GM12878 (cell line): Measurements from ENCODE around the gene BGLAP. TPM values are rescaled to one million over a fixed set of nuclear protein-coding genes. Genes with fewer than 3 reads are reported as not detected.

Experiments
- ATAC-seq: fragments of 200-7000 bp; cut with Tn5 transposase; 3 replicates; pipeline ENCODE4 v1.9.1; 2020; ENCODE audit warnings: mild to moderate bottlenecking, moderate library complexity
- BruUV-seq: library from RNA; stranded (reverse); fragments of 400-500 nt; replicated peaks from 2 replicates; lab custom pipeline; 2021; lab: Mats Ljungman, UMichigan
- CTCF ChIA-PET: fragments of 300-600 bp; sonication (Branson Sonifier 250); formaldehyde crosslinking; extraction: SDS; loops from one replicate; lab custom pipeline; 2021; ENCODE audit warnings: inconsistent platforms; lab: Yijun Ruan, JAX
- POLR2A ChIA-PET: fragments of 350-600 bp; formaldehyde crosslinking; extraction: SDS; loops from one replicate; lab custom pipeline; 2021; ENCODE audit warnings: inconsistent platforms; lab: Charles Lee
- RAD21 ChIA-PET: fragments of 300-600 bp; sonication (Branson Sonifier 250); formaldehyde crosslinking; loops from one replicate; lab custom pipeline; 2023; ENCODE audit warnings: antibody characterized with exemption; ENCODE audit not compliant: unreplicated experiment; lab: Charles Lee
- SMC1A ChIA-PET: fragments of 300-600 bp; sonication (Branson Sonifier 250); formaldehyde crosslinking; loops from one replicate; lab custom pipeline; 2023; ENCODE audit not compliant: unreplicated experiment, uncharacterized antibody; lab: Charles Lee
- DNase-seq: peaks from one replicate; pipeline ENCODE4 v3.0.0-alpha.2; 2011; ENCODE audit warnings: low read depth, low spot score
- FAIRE-seq: peaks from 3 replicates; lab custom pipeline; 2011; peaks lifted over from hg19 to GRCh38; lab: Jason Lieb, UNC
- H2AFZ ChIP-seq: 2 replicates; pipeline ENCODE4 v1.6.0; 2011; ENCODE audit warnings: low read depth, low read length, control low read depth; ENCODE audit not compliant: control insufficient read depth
- H3K27ac ChIP-seq: 2 replicates; pipeline ENCODE4 v1.5.1; 2011; ENCODE audit warnings: control low read depth; ENCODE audit not compliant: control insufficient read depth, insufficient read depth
- H3K27me3 ChIP-seq, 2 experiments: replicated peaks in 1 of 2; 2 replicates each; pipeline versions ENCODE4 v1.6.0 to v1.6.1; 2011; ENCODE audit warnings: low read length in 1 of 2; ENCODE audit not compliant: control insufficient read depth in 2 of 2, insufficient read depth in 2 of 2
- H3K36me3 ChIP-seq, 2 experiments: 2 replicates each; pipeline ENCODE4 v1.5.1; 2011; ENCODE audit warnings: low read length in 1 of 2; ENCODE audit not compliant: control insufficient read depth in 2 of 2, insufficient read depth in 2 of 2
- H3K4me1 ChIP-seq: 2 replicates; pipeline ENCODE4 v1.6.1; 2011; ENCODE audit warnings: mild to moderate bottlenecking, low read length, moderate library complexity, mixed read lengths; ENCODE audit not compliant: control insufficient read depth, insufficient read depth
- H3K4me2 ChIP-seq: 2 replicates; pipeline ENCODE4 v1.6.0; 2011; ENCODE audit warnings: control low read depth; ENCODE audit not compliant: control insufficient read depth, insufficient read depth
- H3K4me3 ChIP-seq: fragments of 200-600 bp; sonication (generic); 2 replicates; pipeline ENCODE4 v1.5.1; 2016
- H3K79me2 ChIP-seq: 2 replicates; pipeline ENCODE4 v1.6.0; 2011; ENCODE audit warnings: low read length; ENCODE audit not compliant: control insufficient read depth, insufficient read depth
- H3K9ac ChIP-seq: 2 replicates; pipeline ENCODE4 v1.8.0; 2011; ENCODE audit warnings: low read length, control low read depth, mixed read lengths; ENCODE audit not compliant: control insufficient read depth, insufficient read depth
- H3K9me3 ChIP-seq: replicated peaks from 3 replicates; pipeline ENCODE4 v1.5.1; 2011; ENCODE audit warnings: mild to moderate bottlenecking, low read length; ENCODE audit not compliant: control insufficient read depth, insufficient read depth
- H4K20me1 ChIP-seq: 2 replicates; pipeline ENCODE4 v1.6.0; 2011; ENCODE audit not compliant: control insufficient read depth, insufficient read depth
- BACH1 ChIP-seq: fragments of 450-650 bp; IDR thresholded peaks from 2 replicates; pipeline ENCODE4 v1.6.1; 2017; ENCODE audit warnings: mild to moderate bottlenecking, borderline replicate concordance
- EGR1 ChIP-seq, 2 experiments: IDR thresholded peaks; 1 replicate in 1 of 2; 2 replicates in 1 of 2; pipeline ENCODE4 v1.6.1; 2011 to 2012; ENCODE audit warnings: low read depth in 2 of 2, low read length in 2 of 2, borderline replicate concordance in 1 of 2, mild to moderate bottlenecking in 1 of 2, moderate library complexity in 1 of 2
- ESRRA ChIP-seq: IDR thresholded peaks from 2 replicates; pipeline ENCODE4 v1.6.1; 2012; ENCODE audit warnings: mild to moderate bottlenecking, low read length, improper control_type of control experiment
- HDAC6 ChIP-seq: fragments of 200-600 bp; sonication (generic); IDR thresholded peaks from one replicate; pipeline ENCODE4 v1.8.0; 2017; ENCODE audit warnings: antibody characterized with exemption; ENCODE audit not compliant: unreplicated experiment
- MEF2B ChIP-seq: fragments of 450-650 bp; IDR thresholded peaks from 2 replicates; pipeline ENCODE4 v1.6.1; 2018; ENCODE audit warnings: mild to moderate bottlenecking, moderate library complexity; ENCODE audit not compliant: partially characterized antibody, poor library complexity, severe bottlenecking
- NFIC ChIP-seq: IDR thresholded peaks from 2 replicates; pipeline ENCODE4 v1.6.1; 2012; ENCODE audit warnings: low read depth, mild to moderate bottlenecking, inconsistent platforms, low read length, moderate library complexity
- POLR2AphosphoS5 ChIP-seq: IDR thresholded peaks from 2 replicates; pipeline ENCODE4 v1.6.1; 2011; ENCODE audit warnings: mild to moderate bottlenecking, low read length, inconsistent platforms
- RBBP5 ChIP-seq: fragments of 200-600 bp; sonication (generic); conservative IDR thresholded peaks from 2 replicates; pipeline ENCODE4 v1.6.1; 2016
- SPI1 ChIP-seq: IDR thresholded peaks from 2 replicates; pipeline ENCODE4 v1.6.1; 2011; ENCODE audit warnings: low read depth, mild to moderate bottlenecking, low read length, moderate library complexity, borderline replicate concordance; ENCODE audit not compliant: insufficient read depth
- TAF1 ChIP-seq: IDR thresholded peaks from 2 replicates; pipeline ENCODE4 v1.6.1; 2011; ENCODE audit warnings: mild to moderate bottlenecking, low read depth, low read length, borderline replicate concordance
- TCF3 ChIP-seq: IDR thresholded peaks from 2 replicates; pipeline ENCODE4 v1.6.1; 2012; ENCODE audit warnings: low read depth, mild to moderate bottlenecking, low read length, borderline replicate concordance; ENCODE audit not compliant: insufficient read depth
- WGBS: methylation state at CpG from one replicate; pipeline ENCODE4 v1.1.6; 2016; ENCODE audit warnings: low lambda C conversion rate; ENCODE audit not compliant: insufficient replicate concordance, insufficient coverage; ENCODE audit errors: missing lambda C conversion rate; 5-methylcytosine and 5-hydroxymethylcytosine counted together
- in situ Hi-C: fragments of 300-500 bp; cut with MboI; formaldehyde crosslinking; loops from 9 replicates; pipeline ENCODE4 v1.14.3; 2018; ENCODE audit warnings: mixed read lengths
- intact Hi-C: fragments of 100-400 bp; cut with micrococcal nuclease; formaldehyde crosslinking; loops from one replicate; pipeline ENCODE4 v1.14.2; 2022; ENCODE audit not compliant: unreplicated experiment
- polyA plus RNA-seq, 11 experiments: library from polyadenylated mRNA; depleted of rRNA in 4 of 11; unstranded in 6 of 11; stranded (reverse) in 5 of 11; fragments of >200 nt; fragmentation: Nextera tagmentation in 4 of 11; fragmentation: Illumina TruSeq in 1 of 11; extraction: Ambion mirVana in 4 of 11; extraction: Trizol in 1 of 11; gene quantifications; 1 replicate in 1 of 11; 2 replicates in 10 of 11; pipeline versions ENCODE4 v1.2.1 to v1.2.3, GENCODE V29; 2011 to 2016; ENCODE audit warnings: inconsistent platforms in 2 of 11, missing spikeins in 2 of 11, low read depth in 1 of 11
- total RNA-seq, 4 experiments: library from RNA; depleted of rRNA in 3 of 4; stranded (reverse); fragments of >200 nt in 3 of 4; fragmentation: Illumina TruSeq in 1 of 4; extraction: Trizol in 1 of 4; gene quantifications; 2 replicates each; pipeline versions ENCODE4 v1.2.1 to v1.2.3, GENCODE V29; 2013 to 2021
- TF ChIP-seq, protein P1 (sequence below): fragments of 450-650 bp; IDR thresholded peaks from 2 replicates; pipeline ENCODE4 v1.6.1; 2017; ENCODE audit warnings: mild to moderate bottlenecking

BGLAP gene
- total and polyA plus RNA-seq, 10 of the 15 experiments (the other 5 are each of a cell fraction or from before 2014, with no cell fraction given), result 0.20 to 1.8 (median 0.40) TPM; not detected in 3

DNA sequence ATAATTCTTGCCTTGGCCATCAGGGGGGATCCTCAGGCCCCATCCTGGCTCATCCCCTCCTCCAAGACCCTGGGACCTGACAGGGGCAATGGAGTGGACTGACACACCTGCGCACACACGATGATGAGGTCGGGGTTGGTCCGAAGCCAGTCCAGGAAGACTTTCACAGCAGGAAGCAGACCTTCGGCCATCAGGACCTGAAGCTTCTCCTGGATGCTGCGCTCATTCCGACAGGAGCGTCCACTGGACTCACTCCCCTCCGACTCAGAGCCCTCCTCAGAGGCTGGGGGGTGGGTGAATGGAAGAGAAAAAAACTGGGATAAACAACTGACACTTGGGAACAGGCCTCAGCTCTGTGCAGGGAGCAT, 21.3 kb downstream of the BGLAP start:
- POLR2A ChIA-PET, result interaction anchor here (0.9 kb wide), 1 partner anchor 17 kb away, joined by 3 read pairs; no protein-coding TSS in a partner anchor
- WGBS, result 98% methylated on average over 9 of the region's 9 CpGs
- no peak for DNase-seq
- H3K9ac ChIP-seq, result no peak overlapping the region
- BruUV-seq, result no TSS peak
- SMC1A ChIA-PET, result no interaction called here
- no peaks in the 10 kb centered on the region for H3K79me2 ChIP-seq
- in situ Hi-C loops (no loop called here), intact Hi-C loops (no loop called here)
- H3K36me3 ChIP-seq, result peaks cover 58 to 60% of the 10 kb centered on the region in 2 experiments
- H3K4me2 ChIP-seq, result no peak overlapping the region
- no peak overlapping the region for H3K4me3 ChIP-seq
- no peaks in the 10 kb centered on the region for H3K9me3 ChIP-seq
- H3K27me3 ChIP-seq, result no peaks in the 10 kb centered on the region
- FAIRE-seq, result no peak
- no peak for ATAC-seq
- no peaks in the 10 kb centered on the region for H4K20me1 ChIP-seq
- TF ChIP-seq POLR2AphosphoS5, result no peak
- no peaks in the 10 kb centered on the region for H3K4me1 ChIP-seq
- RAD21 ChIA-PET, result interaction anchor here (0.6 kb wide), 1 partner anchor 38 kb away, joined by 5 read pairs; no protein-coding TSS in a partner anchor
- CTCF ChIA-PET, result no interaction called here
- no peak overlapping the region for H2AFZ ChIP-seq
- H3K27ac ChIP-seq, result no peak overlapping the region

DNA sequence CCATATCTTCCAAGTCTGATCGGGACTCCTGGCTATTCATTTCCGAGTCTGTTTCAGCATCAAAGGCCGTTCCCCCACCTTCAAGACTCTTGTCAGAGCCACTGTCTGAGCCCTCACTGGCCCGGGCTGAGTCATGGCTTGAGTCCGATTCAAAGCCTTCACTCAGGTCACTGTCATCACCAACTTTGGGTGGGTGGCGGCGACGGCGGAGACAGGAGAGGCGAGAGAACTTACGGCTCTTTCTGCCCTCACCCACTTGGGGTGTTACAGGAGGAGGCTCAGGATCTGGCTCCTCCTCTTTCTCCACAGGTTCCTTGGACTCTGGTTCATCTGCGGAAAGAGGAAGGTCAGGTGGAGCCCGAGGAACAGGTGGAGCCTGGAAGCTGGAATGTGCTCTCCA, 24.1 kb downstream of the BGLAP start:
- no peak for DNase-seq
- H4K20me1 ChIP-seq, result no peaks in the 10 kb centered on the region
- H3K9ac ChIP-seq, result no peak overlapping the region
- H3K4me1 ChIP-seq, result no peaks in the 10 kb centered on the region
- H3K27me3 ChIP-seq, result no peaks in the 10 kb centered on the region
- RAD21 ChIA-PET, result no interaction called here
- no peaks in the 10 kb centered on the region for H3K79me2 ChIP-seq
- no peak for ATAC-seq
- in situ Hi-C loops (no loop called here), intact Hi-C loops (no loop called here)
- no peaks in the 10 kb centered on the region for H3K9me3 ChIP-seq
- SMC1A ChIA-PET, result no interaction called here
- no peak overlapping the region for H3K4me2 ChIP-seq
- peaks cover 41 to 49% of the 10 kb centered on the region in 2 experiments for H3K36me3 ChIP-seq
- 93% methylated on average over 13 of the region's 13 CpGs for WGBS
- no peak overlapping the region for H3K27ac ChIP-seq
- CTCF ChIA-PET, result no interaction called here
- no peak overlapping the region for H2AFZ ChIP-seq
- no peak overlapping the region for H3K4me3 ChIP-seq
- no peak for FAIRE-seq
- BruUV-seq, result TSS peak; percentile 53
- POLR2A ChIA-PET, result no interaction called here
- TF ChIP-seq TAF1 (no peak), BACH1 (no peak), RBBP5 (no peak), MEF2B (no peak), EGR1 (IDR thresholded peaks at IDR 0.05; ENCODE audit: borderline replicate concordance in 1 of 2, low read depth in 2 of 2, low read length in 2 of 2) (no peak), SPI1 (no peak), ESRRA (no peak), NFIC (no peak), TCF3 (no peak), HDAC6 (no peak)
- TF ChIP-seq, protein P1, sequence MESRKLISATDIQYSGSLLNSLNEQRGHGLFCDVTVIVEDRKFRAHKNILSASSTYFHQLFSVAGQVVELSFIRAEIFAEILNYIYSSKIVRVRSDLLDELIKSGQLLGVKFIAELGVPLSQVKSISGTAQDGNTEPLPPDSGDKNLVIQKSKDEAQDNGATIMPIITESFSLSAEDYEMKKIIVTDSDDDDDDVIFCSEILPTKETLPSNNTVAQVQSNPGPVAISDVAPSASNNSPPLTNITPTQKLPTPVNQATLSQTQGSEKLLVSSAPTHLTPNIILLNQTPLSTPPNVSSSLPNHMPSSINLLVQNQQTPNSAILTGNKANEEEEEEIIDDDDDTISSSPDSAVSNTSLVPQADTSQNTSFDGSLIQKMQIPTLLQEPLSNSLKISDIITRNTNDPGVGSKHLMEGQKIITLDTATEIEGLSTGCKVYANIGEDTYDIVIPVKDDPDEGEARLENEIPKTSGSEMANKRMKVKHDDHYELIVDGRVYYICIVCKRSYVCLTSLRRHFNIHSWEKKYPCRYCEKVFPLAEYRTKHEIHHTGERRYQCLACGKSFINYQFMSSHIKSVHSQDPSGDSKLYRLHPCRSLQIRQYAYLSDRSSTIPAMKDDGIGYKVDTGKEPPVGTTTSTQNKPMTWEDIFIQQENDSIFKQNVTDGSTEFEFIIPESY, result no peak
- TF ChIP-seq, all 136 proteins: peak for 0
